Upper lobe of right lung (tissue), 1 donor: ENCODE measurements around the gene PRR33. TPM values are rescaled to one million over a fixed set of nuclear protein-coding genes. Genes with fewer than 3 reads are reported as not detected.

Experiments used
- microRNA-seq: library from miRNA; unstranded; fragments of <30 nt; microRNA quantifications from one replicate; pipeline ENCODE4 v1.2.0, GENCODE V29; 2020; ENCODE audit warnings: borderline microRNAs expressed
- total RNA-seq: library from RNA; stranded (reverse); fragmentation: NEBNext Ultra II Directional; extraction: Animal tissue kit (Norgen Biotek cat#: 25700); gene quantifications from one replicate; pipeline ENCODE4 v1.2.1, GENCODE V29; 2021
- donor health status: DM: no; HTN: yes; CAD: no; lungs with severe emphysema.

PRR33 gene
- total RNA-seq, 1 donor from 2014 or later, result not detected

Small RNAs within 50 kb of the gene (microRNA-seq; reads per million reads assigned to microRNA genes)
- gene MIR4298, result not detected
- gene MIR7847, result 0.66 reads per million

Other genes with a start within 250 kb of the PRR33 start
- not detected for gene KRTAP5-6, start 194.7 kb downstream of the PRR33 start, total RNA-seq
- 7.9 TPM for gene IFITM10, start 141.3 kb downstream of the PRR33 start, total RNA-seq
- gene CTSD, start 128.0 kb downstream of the PRR33 start, total RNA-seq, result 2,038 TPM
- 12.5 TPM for gene SYT8, start 56.9 kb downstream of the PRR33 start, total RNA-seq
- gene TNNI2, start 52.9 kb downstream of the PRR33 start, total RNA-seq, result 6.9 TPM
- gene LSP1, start 38.8 kb downstream of the PRR33 start, total RNA-seq, result 78.2 TPM
- 0.43 TPM for gene TNNT3, start 27.8 kb upstream of the PRR33 start, total RNA-seq
- 58.6 TPM for gene MRPL23, start 55.4 kb upstream of the PRR33 start, total RNA-seq
- 55.8 TPM for gene H19, start 105.9 kb upstream of the PRR33 start, total RNA-seq
- gene IGF2, start 247.5 kb upstream of the PRR33 start, total RNA-seq, result 8.8 TPM